HG02610 (cell line): Measurements from ENCODE around the gene METTL16.
"Not testable (repeated sequence)": the region's sequence is repeated elsewhere in the genome, so short reads cannot be mapped to it uniquely, and the experiment has no call there.

Source experiments
- ATAC-seq: cut with Tn5 transposase; IDR thresholded peaks from one replicate; pipeline ENCODE4 v1.9.1; 2021; ENCODE audit warnings: mild to moderate bottlenecking, moderate library complexity; ENCODE audit not compliant: unreplicated experiment

METTL16 gene

DNA sequence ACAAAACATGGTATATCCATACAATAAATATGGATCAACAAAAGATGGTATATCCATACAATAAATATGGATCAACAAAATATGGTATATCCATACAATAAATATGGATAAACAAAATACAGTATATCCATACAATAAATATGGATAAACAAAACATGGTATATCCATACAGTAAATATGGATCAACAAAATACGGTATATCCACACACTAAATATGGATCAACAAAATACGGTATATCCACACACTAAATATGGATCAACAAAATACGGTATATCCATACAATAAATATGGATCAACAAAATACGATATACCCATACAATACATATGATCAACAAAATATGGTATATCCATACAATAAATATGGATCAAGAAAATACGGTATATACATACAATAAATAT is 8.1 kb downstream of the METTL16 start:
- no peak for ATAC-seq

DNA sequence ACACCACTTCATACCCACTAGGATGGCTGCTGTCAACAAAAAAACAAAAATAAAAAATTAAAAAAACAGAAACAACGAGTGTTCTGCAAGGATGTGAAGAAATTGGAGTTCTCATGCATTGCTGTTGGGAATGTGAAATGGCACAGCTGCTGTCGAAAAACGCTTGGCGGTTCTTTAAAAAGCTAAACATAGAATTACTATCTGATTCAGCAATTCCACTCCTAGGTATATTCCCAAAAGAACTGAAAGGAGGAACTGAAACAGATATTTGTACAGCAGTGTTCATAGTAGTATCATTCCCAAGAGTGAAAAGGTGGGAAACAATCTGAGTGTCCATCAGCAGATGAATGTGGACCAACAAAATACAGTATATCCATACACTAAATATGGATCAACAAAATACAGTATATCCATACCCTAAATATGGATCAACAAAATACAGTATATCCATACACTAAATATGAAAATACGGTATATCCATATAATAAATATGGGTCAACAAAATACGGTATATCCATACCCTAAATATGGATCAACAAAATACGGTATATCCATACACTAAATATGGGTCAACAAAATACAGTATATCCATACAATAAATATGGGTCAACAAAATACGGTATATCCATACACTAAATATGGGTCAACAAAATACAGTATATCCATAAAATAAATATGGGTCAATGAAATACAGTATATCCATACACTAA is 8.7 kb downstream of the METTL16 start:
- ATAC-seq: no peak

DNA sequence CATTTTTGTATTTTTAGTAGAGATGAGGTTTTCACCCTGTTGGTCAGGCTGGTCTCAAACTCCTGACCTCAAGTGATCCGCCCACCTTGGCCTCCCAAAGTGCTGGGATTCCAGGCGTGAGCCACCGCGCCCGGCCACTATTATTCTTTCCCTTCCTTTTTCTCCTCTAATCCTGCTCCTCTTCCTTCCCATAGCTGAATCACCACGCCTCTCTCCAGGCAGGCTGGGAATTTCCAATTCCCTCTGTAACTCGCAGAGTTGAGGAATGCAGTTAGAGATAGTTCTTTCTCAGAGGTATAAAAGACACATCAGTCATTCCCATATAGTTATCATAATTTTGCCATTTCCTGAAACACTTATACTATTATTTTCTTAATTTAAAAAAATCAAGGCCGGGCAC is 11.2 kb downstream of the METTL16 start:
- no peak for ATAC-seq

DNA sequence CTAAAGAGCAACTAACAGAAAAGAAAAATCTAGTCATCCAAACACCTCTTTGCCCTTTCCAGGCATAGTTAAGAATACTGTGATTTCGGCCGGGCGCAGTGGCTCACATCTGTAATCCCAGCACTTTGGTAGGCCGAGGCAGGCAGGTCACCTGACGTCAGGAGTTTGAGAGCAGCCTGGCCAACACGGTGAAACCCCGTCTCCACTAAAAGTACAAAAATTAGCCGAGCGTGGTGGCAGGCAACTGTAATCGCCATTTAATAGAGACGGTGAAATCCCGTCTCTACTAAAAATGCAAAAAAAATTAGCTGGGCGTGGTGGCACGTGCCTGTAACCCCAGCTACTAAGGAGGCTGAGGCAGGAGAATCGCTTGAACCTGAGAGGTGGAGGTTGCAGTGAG is 22.4 kb downstream of the METTL16 start:
- not testable (repeated sequence) for ATAC-seq

DNA sequence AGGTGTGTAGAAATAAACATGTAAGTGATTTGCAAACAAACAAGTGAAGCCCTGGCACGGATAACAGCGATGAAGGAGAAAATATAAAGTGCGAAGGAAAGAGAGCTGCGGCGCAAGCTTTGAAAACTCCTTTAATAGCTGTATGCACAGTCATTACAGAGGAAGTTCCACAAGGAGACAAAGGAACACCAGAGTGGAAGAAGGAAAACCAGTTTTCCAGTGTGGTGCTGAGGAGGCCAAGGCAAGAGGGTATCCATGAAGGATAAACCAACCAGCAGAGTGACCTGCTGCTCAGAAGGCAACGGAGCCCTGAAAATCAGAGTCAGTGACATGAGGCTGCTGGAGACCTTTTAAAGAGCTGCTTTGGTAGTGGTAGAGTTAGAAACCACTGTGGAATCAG is 24.4 kb downstream of the METTL16 start:
- ATAC-seq: no peak

DNA sequence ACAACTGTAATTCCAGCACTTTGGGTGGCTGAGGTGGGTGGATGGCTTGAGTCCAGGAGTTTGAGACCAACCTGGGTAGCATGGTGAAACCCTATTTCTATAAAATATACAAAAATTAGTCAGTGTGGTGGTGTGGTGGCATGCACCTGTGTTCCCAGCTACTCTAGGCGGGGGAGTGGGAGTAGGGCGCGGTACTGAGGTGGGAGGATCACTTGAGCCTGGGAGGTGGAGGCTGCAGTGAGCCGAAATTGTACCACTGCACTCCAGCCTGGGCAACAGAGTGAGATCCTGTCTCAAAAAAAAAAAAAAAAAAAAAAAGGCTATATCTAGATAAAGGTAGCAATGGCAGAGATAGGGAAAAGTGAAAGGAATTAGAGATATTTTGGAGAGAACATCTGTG is 25.0 kb downstream of the METTL16 start:
- ATAC-seq: not testable (repeated sequence)

DNA sequence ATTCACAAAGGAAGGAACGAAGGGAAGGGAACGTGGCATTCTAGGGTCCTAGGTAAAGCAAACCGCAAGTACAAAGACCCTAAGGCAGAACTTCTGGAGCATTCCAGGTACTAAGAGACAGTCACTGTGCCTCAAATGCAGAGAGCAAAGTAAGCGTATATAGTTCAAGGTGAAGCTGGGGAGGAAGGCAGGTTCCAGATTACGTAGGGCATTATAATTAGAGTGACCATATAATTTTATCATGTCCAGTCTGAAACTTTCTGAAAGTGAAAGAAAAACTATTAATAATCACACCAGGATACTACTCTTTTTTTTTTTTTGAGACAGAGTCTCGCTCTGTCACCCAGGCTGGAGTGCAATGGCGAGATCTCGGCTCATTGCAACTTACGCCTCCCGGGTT is 25.7 kb downstream of the METTL16 start:
- no peak for ATAC-seq

DNA sequence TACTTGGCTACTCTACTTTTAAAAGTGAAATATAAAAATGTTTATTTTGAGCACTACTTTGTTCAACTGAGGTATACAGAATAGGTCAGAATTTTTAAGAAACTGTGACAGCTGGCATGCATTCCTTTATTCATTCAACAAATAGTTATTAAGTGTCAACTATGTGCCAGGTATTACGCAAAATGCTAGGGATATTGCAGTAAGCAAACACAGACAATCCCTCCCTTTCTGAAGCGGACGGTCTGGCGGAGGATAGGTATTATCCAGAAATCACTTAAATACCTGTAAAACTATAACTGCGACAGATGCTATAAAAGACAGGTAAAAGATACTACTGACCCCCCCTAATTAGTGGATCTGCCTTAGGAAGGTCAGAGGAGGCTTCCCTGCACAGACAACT is 26.1 kb downstream of the METTL16 start:
- no peak for ATAC-seq

DNA sequence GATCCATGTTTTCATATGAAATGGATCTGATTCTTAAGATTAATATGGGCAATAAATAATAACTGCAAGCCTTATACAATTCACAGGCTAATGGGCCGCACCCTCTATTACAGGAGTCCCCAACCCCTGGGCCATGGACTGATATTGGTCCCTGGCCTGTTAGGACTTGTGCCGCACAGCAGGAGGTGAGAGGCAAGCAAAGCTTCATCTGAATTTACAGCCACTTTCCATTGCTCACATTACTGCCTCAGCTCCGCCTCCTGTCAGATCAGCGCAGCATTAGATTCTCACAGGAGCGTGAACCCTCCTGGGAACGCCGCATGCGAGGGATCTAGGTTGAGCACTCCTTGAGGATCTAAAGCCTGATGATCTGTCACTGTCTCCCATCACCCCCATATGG is 26.8 kb downstream of the METTL16 start:
- ATAC-seq: no peak

DNA sequence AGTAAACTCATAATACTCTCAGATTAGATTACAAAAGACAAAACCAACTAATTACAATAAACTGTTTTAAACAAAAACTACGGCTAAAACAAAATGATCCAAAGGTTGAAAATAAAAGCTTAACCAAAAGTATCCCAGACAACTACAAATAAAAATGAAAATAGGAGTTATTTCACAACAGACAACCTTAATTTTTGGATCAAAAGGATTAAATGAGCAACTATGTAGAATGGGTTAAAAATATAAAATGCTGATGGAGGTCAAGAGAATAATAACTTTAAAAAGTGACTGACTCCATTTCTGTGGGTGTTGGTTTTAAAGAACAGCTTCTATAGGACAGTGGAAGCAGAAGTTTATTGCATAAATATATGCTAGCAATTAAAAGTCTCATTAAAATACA is 28.6 kb downstream of the METTL16 start:
- ATAC-seq: no peak

DNA sequence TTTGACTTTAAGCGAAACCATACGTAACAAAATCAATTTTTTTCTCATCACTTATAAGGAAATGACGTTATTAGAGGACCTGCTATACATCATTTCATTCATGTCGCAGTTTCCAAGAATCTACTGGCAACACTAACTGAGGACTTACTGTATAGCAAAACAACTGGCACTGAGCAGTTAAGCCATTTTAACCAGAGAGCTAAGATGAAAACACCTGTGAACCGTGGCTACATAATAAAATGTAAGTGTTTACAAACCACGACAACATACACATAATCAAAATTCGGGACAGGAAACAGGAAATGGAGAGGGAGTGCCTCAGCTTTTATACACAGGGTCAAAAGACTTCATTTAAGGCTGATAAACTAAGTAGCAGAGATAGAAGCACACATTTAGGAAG is 29.5 kb downstream of the METTL16 start:
- ATAC-seq: no peak

DNA sequence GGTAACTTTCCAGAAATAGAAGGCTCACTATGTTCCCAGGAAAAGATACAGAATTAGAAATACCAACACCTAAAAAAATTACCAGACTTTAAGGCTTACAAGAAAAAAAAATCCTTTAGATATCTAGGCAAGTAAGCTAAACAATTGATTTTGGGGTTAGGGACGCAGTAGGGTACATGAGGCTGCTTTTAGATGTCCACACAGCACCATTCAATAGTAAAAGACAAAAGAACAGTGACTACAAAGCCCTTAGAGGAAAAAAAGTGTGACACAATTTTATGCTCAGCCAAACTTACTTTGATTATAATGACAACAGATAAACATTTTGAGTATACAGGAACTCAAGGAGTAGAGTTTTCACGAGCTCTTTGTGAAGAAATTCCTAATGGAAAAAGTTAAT is 29.9 kb downstream of the METTL16 start:
- no peak for ATAC-seq

DNA sequence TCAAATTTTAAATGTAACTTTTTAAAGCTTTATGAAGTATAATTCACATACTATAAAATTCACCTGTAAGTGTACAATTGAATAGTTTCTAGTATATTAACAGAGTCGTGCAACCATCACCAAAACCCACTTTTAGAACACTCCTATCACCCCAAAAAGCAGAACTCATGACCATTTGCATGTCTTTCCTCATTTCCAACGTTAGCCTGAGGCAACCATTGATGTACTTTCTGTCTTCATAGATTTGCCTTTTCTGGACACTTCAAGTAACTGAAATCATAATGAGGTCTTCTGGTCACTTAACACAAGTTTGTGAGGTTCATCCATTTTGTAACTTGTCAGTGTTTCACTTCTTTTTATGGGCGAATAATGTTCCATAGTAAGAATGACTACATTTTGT is 33.2 kb downstream of the METTL16 start:
- no peak for ATAC-seq

DNA sequence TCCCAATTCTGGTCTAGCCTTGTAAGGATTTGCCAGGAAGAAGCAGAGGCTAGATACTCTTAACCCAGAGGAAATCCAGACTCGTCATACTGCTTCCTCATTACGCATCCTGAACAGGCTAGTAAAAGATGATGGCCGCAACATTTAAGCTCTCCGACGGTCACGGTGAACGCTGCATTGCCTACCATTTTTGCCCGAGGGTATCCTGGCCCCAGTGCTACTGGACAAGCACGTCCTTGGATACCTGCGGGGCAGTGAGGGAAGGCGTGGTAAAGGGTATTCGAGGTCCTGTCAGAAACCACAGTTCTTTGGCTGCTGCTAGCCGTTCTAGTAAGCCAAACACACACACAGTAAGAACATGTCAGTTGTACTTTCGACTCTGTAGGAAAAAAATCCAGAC is 36.6 kb downstream of the METTL16 start:
- no peak for ATAC-seq

DNA sequence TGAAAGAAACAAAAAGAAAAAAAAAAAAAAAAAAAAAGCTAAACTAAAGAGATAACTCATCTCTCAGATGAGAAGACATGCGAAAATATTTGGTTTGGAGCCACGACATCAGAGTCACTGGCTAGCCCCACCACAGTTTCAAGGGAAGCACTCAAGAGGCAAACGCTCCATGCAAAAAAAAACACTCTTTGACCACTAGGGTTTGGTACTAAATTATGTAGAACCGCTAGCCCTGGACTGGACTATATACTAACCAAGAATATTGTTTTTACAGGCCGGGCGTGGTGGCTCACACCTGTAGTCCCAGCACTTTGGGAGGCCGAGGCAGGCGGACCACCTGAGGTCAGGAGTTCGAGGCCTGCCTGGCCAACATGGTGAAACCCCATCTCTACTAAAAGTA is 37.3 kb downstream of the METTL16 start:
- no peak for ATAC-seq

DNA sequence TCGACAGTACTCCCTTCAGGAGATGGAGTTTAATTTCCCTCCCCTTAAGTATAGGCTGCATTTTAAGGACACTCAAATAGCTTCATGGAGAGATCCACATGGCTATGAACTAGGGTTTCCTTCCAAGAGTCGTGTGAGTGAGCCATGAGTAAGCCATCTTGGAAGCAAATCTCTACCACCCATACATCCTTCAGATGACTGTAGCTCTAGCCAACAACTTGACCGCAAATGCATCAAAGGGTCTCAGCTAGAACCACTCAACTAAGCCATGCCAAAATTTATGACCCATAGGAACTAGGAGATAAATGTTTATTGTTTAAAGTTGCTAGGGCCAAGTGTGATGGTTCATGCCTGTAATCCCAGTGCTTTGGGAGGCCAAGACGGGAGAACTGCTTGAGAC is 43.4 kb downstream of the METTL16 start:
- no peak for ATAC-seq

DNA sequence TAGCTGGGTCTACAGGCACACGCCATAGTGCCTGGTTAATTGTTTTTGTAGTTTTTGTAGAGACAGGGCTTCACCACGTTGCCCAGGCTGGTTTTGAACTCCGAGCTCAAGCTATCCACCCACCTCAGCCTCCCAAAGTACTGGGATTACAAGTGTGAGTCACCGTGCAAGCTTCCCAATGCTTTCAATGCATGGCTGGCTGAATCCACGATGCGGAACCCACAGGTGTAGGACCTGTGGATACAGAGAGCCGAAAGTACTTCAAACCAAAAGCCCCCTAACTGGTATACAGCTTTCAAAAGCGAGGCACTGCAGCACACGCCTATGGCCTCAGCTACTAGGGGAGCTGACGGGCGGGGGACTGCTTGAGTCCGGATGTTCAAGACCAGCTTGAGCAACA is 44.8 kb downstream of the METTL16 start:
- ATAC-seq: no peak

DNA sequence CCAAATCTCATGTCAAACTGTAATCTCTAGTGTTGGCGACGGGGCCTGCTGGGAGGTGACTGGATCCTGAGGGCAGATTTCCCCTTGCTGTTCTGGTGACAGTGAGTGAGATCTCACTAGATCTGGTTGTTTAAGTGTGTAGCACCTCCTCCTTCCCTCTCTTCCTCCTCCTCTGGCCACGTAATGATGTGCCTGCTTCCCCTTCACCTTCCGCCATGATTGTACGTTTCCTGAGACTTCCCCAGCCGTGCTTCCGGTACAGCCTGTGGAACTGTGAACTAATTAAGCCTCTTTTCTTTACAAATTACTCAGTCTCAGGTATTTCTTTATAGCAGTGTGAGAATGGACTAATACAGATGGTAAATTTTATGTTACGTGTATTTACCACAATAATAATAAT is 49.2 kb downstream of the METTL16 start:
- ATAC-seq: no peak

DNA sequence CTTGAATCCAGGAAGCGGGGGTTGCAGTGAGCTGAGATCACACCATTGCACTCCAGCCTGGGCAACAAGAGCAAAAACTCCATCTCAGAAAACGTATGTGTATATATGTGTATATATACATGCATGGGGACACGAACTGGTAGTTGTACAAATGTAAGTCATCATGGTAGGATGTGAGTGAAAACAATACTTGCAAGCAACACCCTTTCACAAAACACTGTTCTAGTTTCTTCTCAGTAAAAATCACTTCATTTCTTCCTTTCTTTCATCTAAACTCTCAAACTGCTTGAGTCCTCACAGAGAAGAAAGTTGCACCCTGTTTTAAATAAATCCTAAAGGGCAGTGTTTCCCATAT is 51.8 kb downstream of the METTL16 start:
- no peak for ATAC-seq

DNA sequence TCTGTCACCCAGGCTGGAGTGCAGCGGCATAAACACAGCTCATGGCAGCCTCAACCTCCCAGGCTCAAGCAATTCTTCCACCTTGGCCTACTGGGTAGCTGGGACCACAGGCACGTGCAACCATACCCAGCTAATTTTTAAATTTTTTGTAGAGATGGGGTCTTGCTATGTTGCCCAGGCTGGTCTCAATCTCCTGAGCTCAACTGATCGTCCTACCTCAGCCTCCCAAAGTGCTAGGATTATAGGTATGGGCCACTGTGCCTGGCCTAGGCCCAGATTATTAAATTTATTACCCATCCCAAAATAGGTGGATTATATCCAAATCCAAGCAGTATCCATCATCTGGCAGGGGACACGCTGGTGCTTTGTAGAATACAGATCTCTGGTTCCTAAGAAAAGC is 53.8 kb downstream of the METTL16 start:
- no peak for ATAC-seq

DNA sequence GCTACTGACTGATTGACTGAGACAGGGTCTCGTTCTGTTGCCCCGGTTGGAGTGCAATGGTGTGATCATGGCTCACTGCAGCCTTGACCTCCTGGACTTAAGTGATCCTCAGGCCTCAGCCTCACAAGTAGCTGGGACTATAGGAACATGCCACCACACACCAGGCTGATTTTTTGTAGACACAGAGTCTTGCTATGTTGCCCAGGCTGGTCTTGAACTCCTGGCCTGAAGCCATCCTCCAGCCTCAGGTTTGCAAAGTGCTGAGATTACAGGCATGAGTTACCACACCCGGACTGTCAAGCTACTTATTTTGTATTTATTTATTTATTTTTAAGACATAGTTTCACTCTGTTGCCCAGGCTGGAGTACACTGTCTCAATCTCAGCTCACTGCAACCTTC is 55.2 kb downstream of the METTL16 start:
- ATAC-seq: no peak

DNA sequence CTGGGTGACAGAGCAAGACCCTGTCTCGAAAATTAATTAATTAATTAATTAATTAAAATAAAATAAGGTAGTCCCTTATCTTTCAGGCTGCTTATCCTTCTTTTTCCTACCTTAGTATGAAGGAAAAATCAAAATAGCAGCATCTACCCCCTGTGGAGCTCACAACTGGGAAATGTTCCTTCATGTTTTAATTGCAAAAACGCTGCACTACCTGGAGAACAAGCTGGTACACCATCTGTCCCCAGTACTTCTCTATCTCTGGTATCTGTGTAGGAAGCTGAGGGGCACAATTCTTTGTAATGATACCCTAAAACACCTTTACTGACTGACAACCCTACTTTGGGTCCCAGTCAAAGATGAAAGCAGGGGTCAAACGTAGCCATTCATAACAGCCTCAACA is 55.7 kb downstream of the METTL16 start:
- no peak for ATAC-seq

DNA sequence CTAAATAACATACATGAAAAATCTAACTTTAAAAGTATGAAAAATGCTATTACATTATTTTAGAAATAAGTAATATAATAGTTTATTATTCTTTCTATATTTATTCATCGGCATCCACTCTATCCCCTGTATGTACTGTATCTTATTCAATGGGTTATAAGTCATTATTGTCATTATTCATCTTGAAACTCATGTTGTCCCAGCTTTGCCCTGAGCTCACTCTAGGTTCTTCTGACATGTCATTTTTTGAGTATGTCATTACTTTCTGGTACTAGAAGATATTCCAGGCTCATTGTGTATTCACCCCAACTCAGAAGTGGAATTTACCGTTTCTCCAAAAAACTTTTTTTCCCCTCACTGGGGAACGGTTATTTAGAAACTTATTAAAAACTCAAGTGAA is 57.8 kb downstream of the METTL16 start:
- ATAC-seq: no peak

DNA sequence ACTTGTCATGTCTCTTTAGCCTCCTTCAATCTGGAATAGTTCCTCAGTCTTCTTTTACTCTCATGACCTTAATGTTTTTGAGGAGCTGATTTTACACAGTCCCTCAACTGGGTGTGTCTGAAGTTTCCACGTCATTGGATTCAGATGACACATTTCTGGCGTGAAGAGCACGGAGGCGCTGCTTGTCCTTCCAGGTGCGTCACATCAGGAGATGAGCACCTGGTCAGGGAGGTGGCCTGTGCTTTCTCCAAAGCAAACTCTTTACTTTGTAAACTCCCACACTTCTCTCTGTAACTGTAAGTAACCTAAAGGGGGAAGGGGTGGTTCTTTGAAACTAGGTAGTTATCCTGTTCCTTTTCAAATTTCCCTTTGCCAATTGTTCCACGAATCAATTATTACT is 58.4 kb downstream of the METTL16 start:
- ATAC-seq: no peak
